GM18508 (cell line): ENCODE data around the gene MST1.

Experiments used
- ATAC-seq: cut with Tn5 transposase; IDR thresholded peaks from one replicate; pipeline ENCODE4 v1.9.1; 2021; ENCODE audit warnings: moderate number of reproducible peaks; ENCODE audit not compliant: insufficient read depth, unreplicated experiment

The MST1 gene

GRCh38 chr3:49689046-49689907 lies at the start of gene MST1, which contains the start of gene RNF123:
MST1 (minus strand) TSS chr3:49689474; CDS start chr3:49688691, 783 bp downstream.
RNF123 (plus strand) TSS chr3:49689557; CDS start chr3:49691166, 1,609 bp downstream.
- ATAC-seq, result no peak

DNA sequence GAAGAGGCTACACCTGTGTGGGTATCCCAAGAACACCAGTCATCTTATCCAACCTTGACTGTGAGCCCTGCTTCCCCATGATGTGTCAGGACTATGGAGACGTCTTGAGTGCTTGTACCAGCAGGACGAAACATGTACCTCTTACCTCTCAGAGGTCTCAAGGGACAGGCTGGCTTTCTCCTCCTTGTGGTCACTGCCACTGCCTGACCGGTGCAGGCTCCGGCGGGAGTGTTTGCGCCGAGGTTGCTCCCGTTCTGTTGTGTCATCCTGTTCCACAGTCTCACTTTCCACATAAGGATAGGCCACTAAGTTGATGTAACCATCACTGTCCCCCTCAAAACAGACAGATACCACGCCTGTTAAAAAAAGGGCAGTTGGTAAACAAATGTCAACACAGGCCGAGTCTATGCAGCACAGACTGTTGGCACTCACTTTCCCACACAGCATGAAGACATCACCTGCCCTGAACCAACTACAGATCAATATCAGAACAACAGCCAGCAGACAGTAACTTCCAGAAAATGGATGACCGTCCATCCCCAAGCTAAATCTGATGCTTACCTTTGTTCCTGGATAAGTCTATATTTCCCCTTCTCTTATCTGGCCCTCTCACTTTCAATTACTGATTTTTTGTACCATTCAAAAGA lies 48.9 kb upstream of the MST1 start:
- no peak for ATAC-seq

- no peak for ATAC-seq
Observed at GRCh38 chr3:49734752-49735151, 45.5 kb upstream of the MST1 start.

DNA sequence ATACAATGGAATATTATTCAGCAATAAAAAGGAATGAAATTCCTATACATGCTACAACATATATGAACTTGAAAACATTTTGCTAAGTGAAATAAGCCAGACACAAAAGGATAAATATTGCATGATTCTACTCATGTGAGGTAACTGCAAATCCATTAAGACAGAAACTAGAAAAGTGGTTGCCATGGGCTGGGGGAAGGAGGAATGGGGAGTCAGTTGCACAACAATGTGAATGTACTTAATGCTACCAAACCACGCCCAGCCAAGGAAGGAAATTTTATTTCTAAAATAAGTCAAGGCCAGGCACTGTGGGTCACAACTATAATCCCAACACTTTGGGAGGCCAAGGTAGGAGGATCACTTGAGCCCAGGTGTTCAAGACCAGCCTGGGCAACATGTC lies 44.3 kb upstream of the MST1 start:
- ATAC-seq, result no peak

GRCh38 chr3:49732597-49732996 lies 43.3 kb upstream of the MST1 start:
- no peak for ATAC-seq

DNA sequence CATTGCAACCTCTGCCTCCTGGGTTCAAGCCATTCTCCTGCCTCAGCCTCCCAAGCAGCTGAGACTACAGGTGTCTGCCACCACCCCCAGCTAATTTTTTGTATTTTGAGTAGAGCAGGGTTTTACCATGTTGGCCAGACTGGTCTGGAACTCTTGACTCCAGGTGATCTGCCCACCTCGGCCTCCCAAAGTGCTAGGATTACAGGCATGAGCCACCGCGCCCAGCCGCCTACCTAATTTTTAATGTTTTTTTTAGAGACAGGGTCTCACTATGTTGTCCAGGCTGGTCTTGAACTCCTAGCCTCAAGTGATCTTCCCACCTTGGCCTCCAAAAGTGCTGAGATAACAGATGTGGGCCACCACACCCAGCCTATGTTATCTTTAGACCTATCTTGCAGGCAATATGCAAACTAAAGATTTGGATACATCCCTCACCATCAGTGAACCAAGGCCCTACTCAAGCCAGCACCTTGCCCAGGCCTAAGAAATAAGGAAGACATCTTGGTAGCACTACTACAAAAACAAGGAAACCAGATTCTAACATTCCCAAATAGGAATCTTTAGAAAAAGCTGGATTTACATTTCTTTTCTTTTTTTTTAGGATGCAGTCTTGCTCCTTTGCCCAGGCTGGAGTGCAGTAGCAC lies 40.8 kb upstream of the MST1 start:
- no peak for ATAC-seq

- no peak for ATAC-seq
Observed at GRCh38 chr3:49727924-49728361, 38.7 kb upstream of the MST1 start.

- ATAC-seq, result no peak
Observed at GRCh38 chr3:49727154-49727923, 38.1 kb upstream of the MST1 start.

DNA sequence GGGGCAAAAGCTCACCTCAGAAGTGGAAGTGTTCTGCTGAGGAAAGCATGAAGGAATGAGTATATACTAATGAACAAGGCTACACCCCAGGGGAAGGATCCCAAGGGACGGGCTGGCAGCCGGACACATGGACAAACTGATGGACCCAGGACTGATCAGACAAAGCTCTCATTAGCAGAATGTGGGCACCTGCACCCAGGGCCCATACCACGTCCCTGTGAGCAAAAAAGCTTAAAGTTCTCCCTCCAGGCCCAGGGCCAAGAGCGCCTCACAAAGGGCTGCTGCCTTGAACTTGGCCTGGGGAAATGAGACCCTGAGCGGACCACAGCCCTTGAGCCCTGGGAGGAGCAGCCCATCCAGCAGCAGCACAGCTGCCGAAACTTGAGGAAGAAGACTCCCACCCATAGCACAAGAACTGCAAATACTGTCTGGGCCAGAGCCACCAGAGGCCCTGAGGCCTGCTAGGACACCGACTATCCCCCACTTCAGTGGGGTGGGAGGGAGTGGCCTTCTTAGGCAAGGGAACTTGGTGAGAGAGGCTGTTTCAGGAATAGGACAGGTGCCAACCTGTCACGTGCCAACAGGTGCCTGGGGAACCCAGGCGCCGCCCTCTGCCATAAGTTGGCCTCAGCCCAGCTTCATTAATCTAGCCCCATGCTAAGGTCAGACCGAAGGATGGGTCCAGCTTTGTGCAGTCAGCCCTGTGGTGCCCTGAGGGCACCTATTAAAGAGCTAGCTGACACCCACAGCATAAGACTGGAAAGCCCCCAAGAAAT lies 36.8 kb upstream of the MST1 start:
- no peak for ATAC-seq

GRCh38 chr3:49724586-49724985 lies 35.3 kb upstream of the MST1 start:
- ATAC-seq, result no peak

DNA sequence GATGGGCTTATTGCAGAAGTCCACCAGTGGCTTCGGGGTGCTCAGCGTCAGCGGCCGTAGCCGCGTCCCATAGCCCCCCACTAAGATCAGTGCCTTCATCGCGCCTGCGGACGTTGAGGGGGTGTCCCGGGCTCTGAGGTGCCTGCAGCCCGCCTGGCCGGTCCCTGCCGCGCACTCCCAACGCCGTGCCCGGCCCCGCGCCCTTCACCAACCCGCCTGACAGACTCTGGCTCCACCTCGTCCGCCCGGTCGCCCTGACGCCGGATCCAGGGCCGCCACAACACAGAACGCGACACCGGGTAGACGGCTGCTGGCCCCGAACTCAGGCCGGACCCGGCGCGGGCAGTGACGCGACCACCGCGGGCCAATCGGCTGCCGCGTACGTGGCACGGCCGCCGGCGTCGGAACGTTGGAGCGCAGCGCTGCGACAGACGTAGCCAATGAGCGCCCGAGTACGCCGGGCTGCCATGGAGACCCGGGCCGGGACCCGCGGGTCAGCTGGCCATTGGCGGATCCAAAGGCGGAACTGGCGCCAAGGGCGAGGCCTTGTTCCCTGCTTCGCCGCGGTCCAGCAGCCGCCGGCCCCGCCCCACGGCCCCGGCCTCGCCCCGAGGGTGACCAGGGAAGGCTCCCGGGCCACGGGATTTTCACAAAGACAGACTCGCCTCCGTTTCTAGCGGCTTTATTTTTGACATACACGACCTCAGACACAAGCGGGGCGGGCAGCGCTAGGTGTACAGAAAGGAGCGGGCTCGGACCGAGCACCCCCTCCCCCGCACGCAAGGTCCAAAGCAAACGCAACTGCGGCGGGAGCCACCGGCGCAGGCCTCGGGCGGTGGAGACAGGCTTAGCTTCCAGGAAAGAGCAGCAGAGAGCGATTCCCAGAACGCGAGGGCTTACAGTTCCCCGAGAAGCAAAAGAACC lies 34.6 kb upstream of the MST1 start, which contains the start of gene GMPPB:
GMPPB (minus strand) TSS at position 324 of the 924 bp plus-strand sequence; CDS start at position 99, 225 bp downstream.
- ATAC-seq, result peak; percentile 58

DNA sequence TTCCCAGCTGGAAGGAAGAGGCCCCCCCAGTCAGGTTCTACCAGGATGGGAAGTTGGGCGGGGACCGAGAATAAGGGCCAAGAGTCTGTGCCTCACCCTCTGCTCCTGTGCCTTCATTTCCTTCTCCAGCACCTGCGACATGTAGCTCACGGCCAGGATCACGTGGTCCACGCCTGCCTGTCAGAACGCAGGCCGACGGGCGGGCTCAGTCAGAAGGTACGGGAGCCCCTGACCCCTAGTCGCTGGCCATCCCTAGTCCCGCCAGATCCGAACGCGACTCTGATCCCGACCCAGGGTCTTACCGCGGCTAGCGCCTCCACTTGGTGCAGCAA lies 34.0 kb upstream of the MST1 start:
- ATAC-seq, result no peak

DNA sequence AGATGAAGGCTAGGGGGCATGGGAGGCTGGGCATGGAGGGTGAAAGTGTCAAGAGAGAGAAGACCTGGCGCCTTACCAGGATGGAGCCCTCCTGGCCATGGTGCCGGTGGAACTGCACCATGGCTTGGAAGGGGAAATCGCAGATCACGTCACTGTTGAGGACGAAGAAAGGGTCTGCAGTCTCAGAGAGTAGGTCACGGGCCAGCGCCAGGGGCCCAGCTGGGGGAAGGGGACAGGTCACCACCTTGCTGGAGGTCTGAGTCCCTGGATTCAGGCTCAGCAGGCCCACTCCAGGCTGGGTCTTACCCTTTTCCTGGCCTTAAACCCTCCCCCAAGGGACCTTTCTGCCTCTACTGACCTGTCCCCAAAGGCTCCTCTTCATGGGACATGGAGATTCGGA lies 33.6 kb upstream of the MST1 start:
- ATAC-seq, result no peak

DNA sequence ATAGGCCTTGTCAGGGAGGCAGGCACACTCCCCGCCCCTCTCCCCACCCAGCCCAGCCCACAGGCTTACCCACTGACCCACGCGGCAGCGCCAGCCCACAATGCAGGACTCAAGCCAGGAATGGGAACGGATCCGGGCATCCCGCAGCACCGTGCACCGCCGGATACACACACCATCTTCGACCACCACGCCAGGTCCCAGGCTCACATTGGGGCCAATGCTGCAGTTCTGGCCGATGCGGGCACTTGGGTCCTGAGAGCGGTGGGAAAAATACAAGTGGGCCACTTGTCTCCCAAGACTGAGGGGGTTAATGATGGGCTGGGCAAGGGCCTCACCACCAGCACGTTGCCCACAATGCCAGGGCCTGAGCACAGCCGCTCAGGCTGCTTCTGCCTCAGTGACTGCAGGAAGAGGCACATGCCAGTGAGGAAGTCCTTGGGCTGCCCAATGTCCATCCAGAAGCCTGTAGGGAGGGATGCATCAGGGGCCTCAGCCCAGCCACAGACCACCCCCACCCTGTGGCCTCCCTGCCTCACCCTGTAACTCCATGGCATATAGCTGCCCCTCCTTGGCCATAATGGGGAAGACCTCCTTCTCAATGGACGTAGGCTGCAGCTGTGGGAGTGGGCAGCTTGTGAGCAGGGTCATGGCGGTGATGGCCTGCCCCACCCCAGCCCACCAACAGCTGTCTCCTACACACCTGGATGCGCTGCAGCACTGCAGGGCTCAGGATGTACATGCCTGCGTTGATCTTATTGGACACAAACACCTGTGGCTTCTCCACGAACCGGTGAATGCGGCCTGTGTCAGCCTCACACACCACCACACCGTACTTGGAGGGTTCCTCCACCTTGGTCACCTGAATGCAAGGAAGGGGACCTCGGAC lies 32.9 kb upstream of the MST1 start:
- no peak for ATAC-seq

GRCh38 chr3:49721596-49721895 lies 32.3 kb upstream of the MST1 start:
- no peak for ATAC-seq

GRCh38 chr3:49720855-49721595 lies 31.8 kb upstream of the MST1 start:
- ATAC-seq, result no peak

DNA sequence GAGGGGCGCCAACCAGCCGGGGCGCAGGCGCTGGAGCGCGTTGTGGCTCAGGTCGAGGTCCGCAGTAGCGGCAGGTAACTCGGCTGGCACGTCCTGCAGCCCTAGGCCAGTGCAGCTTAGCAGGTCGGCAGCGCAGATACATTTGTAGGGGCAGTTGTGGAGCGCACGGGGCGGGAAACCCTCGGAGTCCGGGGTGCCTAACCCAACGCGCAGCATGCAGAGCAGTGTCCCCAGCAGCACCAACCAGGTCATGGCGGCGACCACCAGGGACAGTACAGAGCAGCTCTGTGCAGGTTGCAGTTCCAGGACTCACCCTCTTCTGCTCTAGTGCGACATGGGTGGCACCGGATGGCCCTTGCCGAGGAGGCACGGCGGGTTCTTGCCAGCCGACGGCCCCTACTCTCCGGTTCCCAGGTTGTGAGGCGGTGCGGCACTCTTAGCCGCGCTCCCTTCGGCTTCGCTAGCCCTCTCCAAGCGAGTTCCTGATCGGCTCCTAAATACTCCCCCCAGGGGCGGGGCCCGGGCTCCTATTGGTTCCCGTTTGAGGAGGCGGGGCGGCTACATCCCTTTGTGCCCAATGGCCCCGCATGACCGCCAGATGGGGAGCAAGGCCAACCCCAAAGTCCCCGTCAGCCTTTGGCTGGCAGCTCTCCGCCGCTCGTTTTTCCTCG lies 30.1 kb upstream of the MST1 start, which contains the start of gene AMIGO3:
AMIGO3 (minus strand) TSS at position 471 of the 671 bp plus-strand sequence; CDS start at position 252, 219 bp downstream.
- no peak for ATAC-seq
